Panc1 (cell line): ENCODE data around the gene OR1M1. TPM values are rescaled to one million over a fixed set of nuclear protein-coding genes. Genes with fewer than 3 reads are reported as not detected.
"Not testable (repeated sequence)": the region's sequence is repeated elsewhere in the genome, so short reads cannot be mapped to it uniquely, and the experiment has no call there.

Experiments
- ATAC-seq: fragments of 200-7000 bp; cut with Tn5 transposase; 2 replicates; pipeline ENCODE4 v1.9.1; 2020; ENCODE audit warnings: mild to moderate bottlenecking, moderate library complexity
- BruUV-seq: library from RNA; stranded (reverse); fragments of 400-500 nt; replicated peaks from 2 replicates; lab custom pipeline; 2021; lab: Mats Ljungman, UMichigan
- CTCF ChIA-PET: fragments of 300-600 bp; sonication (Branson Sonifier 250); formaldehyde crosslinking; loops from one replicate; lab custom pipeline; 2022; ENCODE audit warnings: antibody characterized with exemption; lab: Charles Lee
- POLR2A ChIA-PET: fragments of 300-600 bp; sonication (Branson Sonifier 250); formaldehyde crosslinking; loops from one replicate; lab custom pipeline; 2022; ENCODE audit warnings: antibody characterized with exemption; lab: Charles Lee
- DNase-seq: peaks from one replicate; pipeline ENCODE4 v3.0.0-alpha.2; 2010; ENCODE audit warnings: low read depth, low spot score
- H3K27ac ChIP-seq: 2 replicates; pipeline ENCODE4 v1.5.1; 2011; ENCODE audit warnings: mild to moderate bottlenecking, low read length, inconsistent platforms
- H3K27me3 ChIP-seq: fragments of 200-500 bp; sonication (Bioruptor generic); 2 replicates; pipeline ENCODE4 v1.6.0; 2014; ENCODE audit warnings: low read length, inconsistent platforms; ENCODE audit not compliant: control insufficient read depth, insufficient read depth
- H3K36me3 ChIP-seq: fragments of 200-500 bp; sonication (Bioruptor generic); 2 replicates; pipeline ENCODE4 v1.5.1; 2014; ENCODE audit warnings: inconsistent platforms, mild to moderate bottlenecking, low read length, moderate library complexity; ENCODE audit not compliant: control insufficient read depth, insufficient read depth
- H3K4me1 ChIP-seq: 2 replicates; pipeline ENCODE4 v1.5.1; 2011; ENCODE audit warnings: inconsistent platforms, mild to moderate bottlenecking, low read length, moderate library complexity; ENCODE audit not compliant: control insufficient read depth, insufficient read depth
- H3K4me3 ChIP-seq, 2 experiments: 2 replicates each; pipeline ENCODE4 v1.5.1; 2011 to 2012; ENCODE audit warnings: low read depth in 2 of 2, low read length in 2 of 2, mild to moderate bottlenecking in 2 of 2, inconsistent platforms in 1 of 2, moderate library complexity in 1 of 2
- H3K9me3 ChIP-seq: fragments of 200-500 bp; sonication (Bioruptor generic); 2 replicates; pipeline ENCODE4 v1.5.1; 2014; ENCODE audit warnings: low read depth, mild to moderate bottlenecking, inconsistent platforms, low read length, moderate library complexity; ENCODE audit not compliant: control insufficient read depth, insufficient read depth
- POLR2AphosphoS5 ChIP-seq: IDR thresholded peaks from 2 replicates; pipeline ENCODE4 v1.6.1; 2012; ENCODE audit warnings: mild to moderate bottlenecking, low read depth, low read length, moderate library complexity
- SIN3A ChIP-seq: IDR thresholded peaks from 2 replicates; pipeline ENCODE4 v1.6.1; 2012; ENCODE audit warnings: low read depth, mild to moderate bottlenecking, low read length, moderate library complexity, borderline replicate concordance; ENCODE audit not compliant: insufficient read depth
- TCF7L2 ChIP-seq: IDR thresholded peaks from 2 replicates; pipeline ENCODE4 v1.6.1; 2011; ENCODE audit warnings: mild to moderate bottlenecking, low read depth, low read length, inconsistent platforms
- in situ Hi-C: cut with HindIII; loops from 2 replicates; pipeline ENCODE4 v1.10.0; 2016; ENCODE audit warnings: low sequenced_read_pairs, low pct_unique_long_range_greater_than_20kb
- intact Hi-C: fragments of 100-400 bp; cut with micrococcal nuclease; formaldehyde crosslinking; loops from one replicate; pipeline ENCODE4 v1.10.0; 2022; ENCODE audit not compliant: unreplicated experiment
- total RNA-seq: library from RNA; stranded (reverse); gene quantifications from one replicate; pipeline ENCODE4 v1.2.1, GENCODE V29; 2021; ENCODE audit not compliant: unreplicated experiment
- TF ChIP-seq, protein P1 (sequence below), 2 experiments: IDR thresholded peaks; 2 replicates each; pipeline ENCODE4 v1.6.1; 2011 to 2012; ENCODE audit warnings: low read depth in 2 of 2, control low read depth in 1 of 2, low read length in 1 of 2, mild to moderate bottlenecking in 1 of 2, moderate library complexity in 1 of 2; ENCODE audit not compliant: insufficient read depth in 1 of 2
- TF ChIP-seq, protein P2 (sequence below): fragments of 450-650 bp; IDR thresholded peaks from 2 replicates; pipeline ENCODE4 v1.5.1; 2017; ENCODE audit warnings: mild to moderate bottlenecking

OR1M1 gene
- total RNA-seq, 1 experiment from 2014 or later = not detected

DNA sequence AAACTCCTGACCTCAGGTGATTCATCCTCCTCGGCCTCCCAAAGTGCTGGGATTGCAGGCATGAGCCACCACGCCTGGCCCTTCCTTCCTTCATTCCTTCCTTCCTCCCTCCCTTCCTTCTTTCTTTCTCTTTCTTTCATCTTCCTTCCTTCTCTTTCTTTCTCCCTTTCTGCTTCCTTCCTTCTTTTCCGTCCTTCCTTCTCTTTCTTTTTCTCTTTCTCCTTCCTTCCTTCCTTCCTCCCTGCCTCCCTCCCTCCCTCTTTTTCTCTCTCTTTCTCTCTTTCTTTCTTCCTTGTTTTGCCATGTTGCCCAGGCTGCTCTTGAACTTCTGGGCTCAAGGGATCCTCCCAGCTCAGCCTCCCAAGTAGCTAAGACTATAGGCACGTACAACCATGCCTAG lies 40.2 kb upstream of the OR1M1 start:
- DNase-seq = no peak
- no peaks in the 10 kb centered on the region for H3K36me3 ChIP-seq
- no peak overlapping the region for H3K4me3 ChIP-seq
- intact Hi-C loops = no loop called here
- no peak overlapping the region for H3K27ac ChIP-seq
- in situ Hi-C loops = no loop called here
- H3K4me1 ChIP-seq = no peaks in the 10 kb centered on the region; the same call in none of the 2 replicates
- H3K27me3 ChIP-seq = no peaks in the 10 kb centered on the region
- ATAC-seq = no peak
- ChIA-PET POLR2A (no interaction called here), CTCF (no interaction called here)
- BruUV-seq = no TSS peak
- TF ChIP-seq TCF7L2 (no peak), SIN3A (no peak), POLR2AphosphoS5 (no peak)
- TF ChIP-seq, protein P1, sequence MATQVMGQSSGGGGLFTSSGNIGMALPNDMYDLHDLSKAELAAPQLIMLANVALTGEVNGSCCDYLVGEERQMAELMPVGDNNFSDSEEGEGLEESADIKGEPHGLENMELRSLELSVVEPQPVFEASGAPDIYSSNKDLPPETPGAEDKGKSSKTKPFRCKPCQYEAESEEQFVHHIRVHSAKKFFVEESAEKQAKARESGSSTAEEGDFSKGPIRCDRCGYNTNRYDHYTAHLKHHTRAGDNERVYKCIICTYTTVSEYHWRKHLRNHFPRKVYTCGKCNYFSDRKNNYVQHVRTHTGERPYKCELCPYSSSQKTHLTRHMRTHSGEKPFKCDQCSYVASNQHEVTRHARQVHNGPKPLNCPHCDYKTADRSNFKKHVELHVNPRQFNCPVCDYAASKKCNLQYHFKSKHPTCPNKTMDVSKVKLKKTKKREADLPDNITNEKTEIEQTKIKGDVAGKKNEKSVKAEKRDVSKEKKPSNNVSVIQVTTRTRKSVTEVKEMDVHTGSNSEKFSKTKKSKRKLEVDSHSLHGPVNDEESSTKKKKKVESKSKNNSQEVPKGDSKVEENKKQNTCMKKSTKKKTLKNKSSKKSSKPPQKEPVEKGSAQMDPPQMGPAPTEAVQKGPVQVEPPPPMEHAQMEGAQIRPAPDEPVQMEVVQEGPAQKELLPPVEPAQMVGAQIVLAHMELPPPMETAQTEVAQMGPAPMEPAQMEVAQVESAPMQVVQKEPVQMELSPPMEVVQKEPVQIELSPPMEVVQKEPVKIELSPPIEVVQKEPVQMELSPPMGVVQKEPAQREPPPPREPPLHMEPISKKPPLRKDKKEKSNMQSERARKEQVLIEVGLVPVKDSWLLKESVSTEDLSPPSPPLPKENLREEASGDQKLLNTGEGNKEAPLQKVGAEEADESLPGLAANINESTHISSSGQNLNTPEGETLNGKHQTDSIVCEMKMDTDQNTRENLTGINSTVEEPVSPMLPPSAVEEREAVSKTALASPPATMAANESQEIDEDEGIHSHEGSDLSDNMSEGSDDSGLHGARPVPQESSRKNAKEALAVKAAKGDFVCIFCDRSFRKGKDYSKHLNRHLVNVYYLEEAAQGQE (IDR thresholded peaks at IDR 0.05; ENCODE audit: insufficient read depth in 1 of 2, low read depth in 2 of 2, low read length in 1 of 2) = no peak
- TF ChIP-seq, protein P2, sequence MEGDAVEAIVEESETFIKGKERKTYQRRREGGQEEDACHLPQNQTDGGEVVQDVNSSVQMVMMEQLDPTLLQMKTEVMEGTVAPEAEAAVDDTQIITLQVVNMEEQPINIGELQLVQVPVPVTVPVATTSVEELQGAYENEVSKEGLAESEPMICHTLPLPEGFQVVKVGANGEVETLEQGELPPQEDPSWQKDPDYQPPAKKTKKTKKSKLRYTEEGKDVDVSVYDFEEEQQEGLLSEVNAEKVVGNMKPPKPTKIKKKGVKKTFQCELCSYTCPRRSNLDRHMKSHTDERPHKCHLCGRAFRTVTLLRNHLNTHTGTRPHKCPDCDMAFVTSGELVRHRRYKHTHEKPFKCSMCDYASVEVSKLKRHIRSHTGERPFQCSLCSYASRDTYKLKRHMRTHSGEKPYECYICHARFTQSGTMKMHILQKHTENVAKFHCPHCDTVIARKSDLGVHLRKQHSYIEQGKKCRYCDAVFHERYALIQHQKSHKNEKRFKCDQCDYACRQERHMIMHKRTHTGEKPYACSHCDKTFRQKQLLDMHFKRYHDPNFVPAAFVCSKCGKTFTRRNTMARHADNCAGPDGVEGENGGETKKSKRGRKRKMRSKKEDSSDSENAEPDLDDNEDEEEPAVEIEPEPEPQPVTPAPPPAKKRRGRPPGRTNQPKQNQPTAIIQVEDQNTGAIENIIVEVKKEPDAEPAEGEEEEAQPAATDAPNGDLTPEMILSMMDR = no peak
- no peaks in the 10 kb centered on the region for H3K9me3 ChIP-seq

DNA sequence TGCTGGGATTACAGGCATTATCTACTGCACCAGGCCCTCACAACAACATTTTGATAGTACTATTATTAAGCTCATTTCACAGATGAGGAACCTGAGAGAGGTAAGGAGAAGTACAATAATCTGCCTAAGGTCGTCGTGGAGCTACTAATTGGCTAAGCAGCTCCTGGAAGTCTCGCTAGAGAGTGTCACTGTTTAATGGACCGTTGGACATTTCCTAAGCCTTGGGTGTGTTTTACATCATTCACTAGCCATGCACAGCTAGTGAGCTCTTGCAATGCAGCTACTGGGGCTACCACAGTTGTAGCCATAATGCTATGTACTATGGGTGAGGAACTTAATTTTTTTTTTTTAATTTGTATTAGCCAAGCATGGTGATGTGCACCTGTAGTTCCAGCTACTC lies 34.0 kb upstream of the OR1M1 start:
- POLR2A ChIA-PET = no interaction called here
- CTCF ChIA-PET = interaction anchor here (0.7 kb wide), 1 partner anchor 36 kb away, joined by 3 read pairs; no protein-coding TSS in a partner anchor
- Histone ChIP-seq H3K27me3 (no peaks in the 10 kb centered on the region), H3K27ac (peak overlapping the region; percentile 6; the same call in 1 of the 2 replicates), H3K9me3 (no peaks in the 10 kb centered on the region), H3K4me3 (no peak overlapping the region), H3K36me3 (no peaks in the 10 kb centered on the region), H3K4me1 (peaks cover 19% of the 10 kb centered on the region)
- no peak for DNase-seq
- no peak for ATAC-seq
- in situ Hi-C loops (no loop called here), intact Hi-C loops (no loop called here)
- no TSS peak for BruUV-seq
- no peak for TF ChIP-seq TCF7L2
- TF ChIP-seq, protein P1 (IDR thresholded peaks at IDR 0.05; ENCODE audit: insufficient read depth in 1 of 2, low read depth in 2 of 2, low read length in 1 of 2) = no peak
- TF ChIP-seq, protein P2 = no peak
- no peak for TF ChIP-seq POLR2AphosphoS5
- TF ChIP-seq SIN3A = no peak

DNA sequence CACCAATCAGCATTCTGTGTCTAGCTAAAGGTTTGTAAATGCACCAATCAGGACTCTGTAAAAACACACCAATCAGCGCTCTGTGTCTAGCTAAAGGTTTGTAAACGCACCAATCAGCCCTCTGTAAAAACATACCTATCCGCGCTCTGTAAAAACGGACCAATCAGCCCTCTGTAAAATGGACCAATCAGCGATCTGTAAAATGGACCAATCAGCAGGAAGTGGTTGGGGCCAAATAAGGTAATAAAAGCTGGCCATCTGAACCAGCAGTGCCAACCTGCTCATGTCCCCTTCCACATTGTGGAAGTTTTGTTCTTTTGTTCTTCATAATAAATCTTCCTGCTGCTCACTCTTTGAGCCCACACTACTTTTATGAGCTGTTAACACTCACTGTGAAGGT lies 33.2 kb upstream of the OR1M1 start:
- peaks cover 19% of the 10 kb centered on the region for H3K4me1 ChIP-seq
- in situ Hi-C loops, BruUV-seq, H3K36me3 ChIP-seq, intact Hi-C loops, H3K27me3 ChIP-seq, CTCF ChIA-PET, DNase-seq, H3K4me3 ChIP-seq, H3K9me3 ChIP-seq, ATAC-seq: not testable (repeated sequence)
- peak overlapping the region; percentile 84 for H3K27ac ChIP-seq
- POLR2A ChIA-PET = interaction anchor here (0.9 kb wide), 1 partner anchor 21 kb away, joined by 3 read pairs; no protein-coding TSS in a partner anchor
